Measurements from ENCODE around the gene PDZD8.

The PDZD8 gene

DNA sequence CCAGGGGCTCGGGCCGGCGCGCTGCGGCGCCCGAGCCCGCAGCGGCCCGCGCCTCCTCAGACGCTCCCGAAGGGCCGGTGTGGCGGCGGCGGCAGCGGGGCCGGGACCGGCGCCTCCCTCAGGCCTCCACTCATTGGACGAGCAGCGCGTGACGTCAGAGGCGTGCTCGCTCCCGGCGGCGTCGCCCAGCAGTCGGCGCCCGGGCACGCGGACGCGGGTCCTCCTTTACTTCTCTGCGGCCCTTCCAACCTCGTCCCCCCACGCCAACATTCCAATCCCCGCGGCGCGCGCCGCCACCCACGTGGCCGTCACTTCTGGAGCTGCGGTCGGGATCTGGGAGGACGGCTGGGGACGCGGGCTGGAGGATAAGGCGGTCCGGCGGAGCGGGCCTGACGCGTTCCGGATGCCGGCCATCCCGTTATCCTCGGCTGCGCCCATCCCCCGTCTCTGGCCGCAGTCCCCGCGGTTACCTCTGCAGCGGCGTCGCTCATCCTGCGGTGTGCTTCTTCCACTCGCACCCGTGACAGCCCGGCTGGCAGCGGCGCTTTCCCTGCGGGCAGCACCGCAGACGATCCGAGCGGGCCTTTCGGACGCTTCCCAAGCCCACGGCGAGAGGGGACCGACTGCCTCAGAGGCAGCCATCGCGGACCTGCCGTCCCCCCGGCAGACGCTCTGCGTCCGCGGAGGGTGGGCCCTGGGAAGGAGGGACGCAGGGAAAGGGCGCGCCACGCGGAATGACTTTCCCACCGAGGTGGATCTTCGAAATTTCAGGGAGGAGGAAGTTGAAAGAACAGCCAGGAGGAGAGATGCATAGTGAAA lies at the start of gene PDZD8:
Gene PDZD8 (minus strand): TSS at position 81 of the 819 bp plus-strand sequence. CDS start 213 bp downstream, outside the sequence.
- DNase-seq: peak; percentile 93

- no peak for DNase-seq
Observed at GRCh38 chr10:117424171-117424570, 48.9 kb upstream of the PDZD8 start.

DNA sequence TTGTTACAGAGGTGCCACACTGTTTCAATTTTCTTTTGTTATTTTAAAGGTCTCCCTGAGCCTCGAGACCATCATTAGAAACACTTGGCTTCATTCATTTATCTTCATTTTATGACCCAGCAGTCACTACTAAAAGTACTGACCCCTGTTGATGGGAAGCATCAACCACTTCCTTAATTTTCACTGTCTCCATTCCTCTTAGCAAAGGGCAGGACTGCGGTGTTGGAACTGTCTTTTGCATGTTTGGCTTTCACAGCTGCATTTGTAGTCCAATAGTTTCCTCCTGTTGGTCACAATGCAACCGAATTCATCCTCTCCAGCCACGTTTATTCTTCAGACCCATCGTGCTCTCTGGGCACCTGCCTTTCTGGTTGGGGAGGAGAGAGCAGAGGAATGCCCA lies 46.7 kb upstream of the PDZD8 start:
- DNase-seq: no peak

DNA sequence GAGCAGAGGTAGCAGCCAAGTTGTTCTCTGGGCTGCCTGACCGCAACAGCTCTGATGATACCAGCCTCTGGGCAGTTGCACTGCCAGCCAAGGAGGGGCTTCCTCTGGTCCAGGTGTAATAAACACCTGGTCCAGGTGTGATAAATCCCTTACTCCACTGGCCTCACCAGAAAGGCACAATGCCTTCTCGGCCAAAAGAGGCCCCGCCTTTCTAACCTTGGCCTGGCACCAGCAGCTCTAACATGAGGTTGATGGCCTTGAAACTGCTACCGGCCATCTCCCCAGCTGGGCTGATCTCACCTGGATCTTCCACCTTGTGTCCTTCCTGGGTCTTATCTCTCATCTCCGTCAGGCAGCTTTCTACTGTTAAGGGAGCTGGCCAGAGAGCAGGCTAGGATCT lies 45.5 kb upstream of the PDZD8 start:
- no peak for DNase-seq

DNA sequence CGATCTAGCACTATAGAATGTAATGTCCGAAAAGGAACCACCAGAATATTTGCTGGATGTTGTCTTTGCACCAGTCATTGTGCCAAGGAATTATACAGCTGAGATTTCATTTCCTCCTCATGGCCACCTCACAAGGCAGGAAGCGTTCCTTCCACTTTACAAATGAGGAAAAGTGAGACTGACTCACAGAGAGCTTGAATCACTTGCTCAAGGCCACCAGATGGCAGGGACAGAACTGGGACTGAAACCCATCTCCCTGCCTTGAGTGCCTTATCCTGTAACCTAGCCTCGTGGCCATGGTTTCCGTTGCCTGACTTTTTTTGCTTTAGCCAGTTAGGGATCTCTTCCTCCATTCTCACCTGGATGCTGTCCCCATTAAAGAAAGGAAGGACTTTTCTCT lies 44.7 kb upstream of the PDZD8 start:
- DNase-seq: no peak

DNA sequence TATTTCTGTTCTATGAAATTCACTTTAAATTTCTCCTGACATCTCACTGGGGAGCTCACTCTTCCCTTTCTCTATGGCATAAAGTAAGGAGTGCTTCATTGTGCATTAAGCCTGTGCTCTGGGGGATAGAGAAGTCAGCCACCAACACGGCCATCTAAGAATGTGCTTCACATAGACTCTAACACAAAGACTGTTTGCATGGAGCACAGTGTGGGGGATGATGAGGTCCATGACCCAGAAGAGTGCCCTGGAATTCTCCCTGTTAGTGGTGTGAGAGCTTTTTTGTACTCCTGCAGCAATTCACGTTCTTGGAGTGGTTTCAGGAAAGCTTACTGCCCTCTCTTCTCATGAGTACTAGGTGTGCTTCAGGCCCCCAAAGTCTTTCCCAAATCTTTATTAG lies 43.9 kb upstream of the PDZD8 start:
- no peak for DNase-seq

DNA sequence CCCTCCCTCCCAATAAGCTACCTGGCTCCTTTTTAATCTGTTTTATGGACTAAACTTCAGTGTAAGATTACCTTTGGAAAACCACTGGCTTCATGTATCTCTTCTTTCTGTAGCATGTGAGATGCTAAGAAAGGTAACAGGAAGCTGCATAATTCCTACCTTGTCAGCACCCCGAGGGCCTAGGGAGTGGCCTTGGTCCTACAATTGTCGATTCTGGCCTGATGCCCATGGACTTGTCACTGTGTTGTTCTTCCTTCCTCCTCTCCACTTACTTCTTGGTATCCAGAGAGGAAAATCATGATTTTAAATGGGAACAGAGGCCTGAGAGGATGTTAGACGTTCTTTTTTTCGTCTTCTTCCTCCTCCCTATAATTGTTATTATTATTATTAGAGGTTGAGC lies 42.9 kb upstream of the PDZD8 start:
- no peak for DNase-seq

- DNase-seq: no peak
Observed at GRCh38 chr10:117417196-117417595, 42.0 kb upstream of the PDZD8 start.

DNA sequence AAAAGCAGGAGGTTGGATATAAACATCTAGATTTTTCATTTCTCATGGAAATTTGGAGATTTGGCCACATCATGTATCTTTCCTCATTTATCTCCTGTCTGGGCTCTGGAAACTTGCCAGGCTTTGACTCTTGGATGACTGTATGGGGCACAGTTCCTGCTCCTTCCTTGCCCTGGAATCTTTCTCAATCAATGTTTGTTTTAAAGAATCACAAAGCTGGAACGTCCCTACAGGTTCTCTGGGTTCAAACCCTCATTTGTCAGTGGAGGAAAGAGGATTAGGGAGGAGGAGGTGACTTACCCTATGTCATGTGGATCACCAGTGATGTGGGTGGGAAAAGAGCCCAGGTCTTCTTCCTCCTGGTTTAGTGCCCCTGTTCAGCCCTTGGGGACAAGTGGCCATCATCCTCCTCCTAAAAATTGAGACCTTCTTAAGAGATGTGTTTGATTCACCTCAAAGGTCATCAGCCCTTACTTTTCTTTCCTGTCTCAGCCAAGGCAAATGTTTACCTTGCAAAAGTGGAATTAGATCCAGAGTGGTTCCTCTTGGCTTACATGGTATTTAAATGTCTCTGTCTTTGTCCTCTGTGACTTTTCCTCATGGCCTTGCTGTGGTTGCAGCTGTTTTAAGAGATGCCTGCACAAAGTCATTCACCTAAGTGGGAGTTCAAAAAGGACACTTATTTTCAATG lies 38.8 kb upstream of the PDZD8 start:
- DNase-seq: no peak

DNA sequence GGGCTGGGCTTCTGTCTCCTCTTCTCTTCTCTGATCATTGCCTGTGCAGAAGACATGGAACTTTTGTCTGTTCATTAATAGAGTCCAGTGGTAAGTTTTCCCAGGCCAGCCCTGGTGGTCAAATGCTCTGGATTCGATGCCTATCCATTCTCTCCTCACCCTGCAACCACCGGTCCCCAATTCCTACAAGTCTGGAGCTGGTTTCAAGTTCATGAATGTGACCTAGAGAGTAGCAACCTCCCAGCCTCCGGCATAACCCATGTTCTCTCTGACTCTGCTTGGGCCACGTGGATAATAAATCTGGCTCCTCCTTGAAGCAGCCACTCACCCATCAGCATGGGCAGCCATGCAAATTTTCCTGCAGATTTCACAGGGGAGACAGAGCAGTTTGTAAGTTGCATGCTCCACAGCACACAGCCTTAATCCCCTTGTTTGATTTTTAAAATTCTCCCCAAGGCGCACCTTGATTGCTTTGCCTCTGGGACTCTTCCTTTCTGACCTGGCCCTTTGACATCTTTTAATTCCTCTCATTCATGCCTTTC lies 37.3 kb upstream of the PDZD8 start:
- no peak for DNase-seq

DNA sequence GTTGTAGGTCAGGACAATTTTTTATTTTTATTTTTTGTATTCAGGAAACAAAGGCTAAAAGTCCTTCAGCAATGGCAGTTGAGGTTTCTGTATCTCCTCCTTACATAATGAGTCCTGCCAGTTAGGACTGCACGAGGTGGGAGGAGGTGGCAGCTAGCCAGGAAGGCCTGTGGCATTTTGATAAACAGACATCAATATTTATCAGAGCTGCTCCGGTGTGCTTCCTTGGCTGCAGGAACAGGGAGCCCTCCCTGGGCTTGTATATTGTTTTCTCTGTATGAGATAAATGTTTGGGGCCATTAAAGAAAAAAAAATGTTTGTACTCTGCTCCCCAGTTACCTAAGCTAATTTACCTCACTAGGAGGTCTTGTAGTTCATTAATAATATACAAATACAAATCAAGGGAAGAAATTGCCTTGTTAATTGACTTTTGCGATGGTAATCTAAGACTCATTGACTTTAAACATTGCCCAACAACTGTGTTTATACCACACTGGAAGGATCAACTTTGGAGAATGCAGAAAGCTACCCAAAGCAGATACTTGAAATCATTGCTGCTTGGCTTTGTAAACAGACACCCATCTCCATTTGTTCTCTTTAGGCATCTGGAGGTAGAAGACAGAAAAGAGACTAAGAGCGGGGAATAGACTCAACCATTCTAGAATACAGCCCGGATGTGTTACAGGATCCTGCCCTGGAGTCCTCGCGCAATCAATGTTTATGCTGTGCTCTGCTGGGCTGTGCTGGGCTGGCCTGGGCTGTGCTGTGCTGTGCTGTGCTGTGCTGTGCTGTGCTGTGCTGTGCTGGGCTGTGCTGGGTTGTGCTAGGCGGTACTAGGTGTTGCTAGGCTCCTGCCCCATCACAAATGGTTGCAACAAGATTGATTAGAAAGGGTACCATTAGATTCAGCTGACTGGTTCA lies 36.5 kb upstream of the PDZD8 start:
- no peak for DNase-seq

GRCh38 chr10:117410557-117410956 lies 35.3 kb upstream of the PDZD8 start:
- no peak for DNase-seq

DNA sequence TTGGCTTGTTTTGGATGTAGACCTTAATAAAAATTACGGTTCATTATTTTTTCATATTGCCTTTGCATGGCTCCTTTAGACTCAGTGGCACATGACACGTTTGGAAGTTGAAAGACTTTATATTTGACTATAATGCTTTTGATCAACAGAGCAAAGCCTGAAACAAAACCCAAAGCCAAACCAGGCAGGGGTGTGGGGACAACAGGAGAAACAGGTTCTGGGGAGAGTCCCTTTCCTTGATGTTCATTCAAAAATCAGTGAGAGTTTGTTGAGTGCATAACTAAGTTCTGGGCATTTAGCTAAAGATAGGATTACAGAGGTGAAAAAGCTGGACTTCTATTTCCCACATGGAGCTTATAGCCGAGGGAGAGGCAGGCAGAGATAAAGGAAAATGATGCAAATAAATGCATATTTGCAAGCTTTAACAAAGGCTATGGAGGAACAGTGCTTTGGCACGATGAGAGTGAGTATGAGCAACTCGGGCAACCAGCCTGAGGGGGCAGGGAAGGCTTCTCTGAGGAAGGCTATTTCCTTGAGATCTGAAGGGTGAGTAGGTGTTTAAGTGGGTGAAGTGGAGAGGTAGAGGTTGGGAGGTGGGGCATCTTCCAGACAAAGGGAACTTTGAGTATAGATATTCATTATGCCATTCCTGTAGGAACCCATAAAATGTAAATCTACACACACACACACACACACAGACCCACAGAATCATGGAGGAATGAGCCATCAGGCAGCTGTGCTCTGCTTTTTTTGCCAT lies 34.5 kb upstream of the PDZD8 start:
- no peak for DNase-seq

- DNase-seq: no peak
Observed at GRCh38 chr10:117408436-117409384, 33.5 kb upstream of the PDZD8 start.

DNA sequence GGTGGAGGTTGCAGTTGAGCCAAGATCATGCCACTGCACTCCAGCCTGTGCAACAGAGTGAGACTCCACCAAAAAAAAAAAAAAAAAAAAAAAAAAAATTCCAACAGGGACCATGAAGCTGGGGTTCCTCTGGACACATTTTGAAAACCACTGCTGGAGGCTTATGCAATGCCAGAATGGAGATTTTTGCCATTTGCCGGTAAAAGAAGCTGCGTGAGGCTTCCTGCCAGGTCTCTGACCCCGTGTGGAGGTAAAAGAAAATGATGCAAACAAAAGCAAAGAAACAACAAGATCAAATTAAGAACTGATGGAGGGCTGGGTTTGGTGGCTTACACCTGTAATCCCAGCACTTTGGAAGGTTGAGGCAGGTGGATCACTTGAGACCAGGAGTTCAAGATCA lies 30.5 kb upstream of the PDZD8 start:
- DNase-seq: no peak

GRCh38 chr10:117400329-117400728 lies 25.1 kb upstream of the PDZD8 start:
- no peak for DNase-seq

GRCh38 chr10:117399341-117400196 lies 24.3 kb upstream of the PDZD8 start:
- DNase-seq: no peak

- no peak for DNase-seq
Observed at GRCh38 chr10:117398029-117398428, 22.8 kb upstream of the PDZD8 start.

DNA sequence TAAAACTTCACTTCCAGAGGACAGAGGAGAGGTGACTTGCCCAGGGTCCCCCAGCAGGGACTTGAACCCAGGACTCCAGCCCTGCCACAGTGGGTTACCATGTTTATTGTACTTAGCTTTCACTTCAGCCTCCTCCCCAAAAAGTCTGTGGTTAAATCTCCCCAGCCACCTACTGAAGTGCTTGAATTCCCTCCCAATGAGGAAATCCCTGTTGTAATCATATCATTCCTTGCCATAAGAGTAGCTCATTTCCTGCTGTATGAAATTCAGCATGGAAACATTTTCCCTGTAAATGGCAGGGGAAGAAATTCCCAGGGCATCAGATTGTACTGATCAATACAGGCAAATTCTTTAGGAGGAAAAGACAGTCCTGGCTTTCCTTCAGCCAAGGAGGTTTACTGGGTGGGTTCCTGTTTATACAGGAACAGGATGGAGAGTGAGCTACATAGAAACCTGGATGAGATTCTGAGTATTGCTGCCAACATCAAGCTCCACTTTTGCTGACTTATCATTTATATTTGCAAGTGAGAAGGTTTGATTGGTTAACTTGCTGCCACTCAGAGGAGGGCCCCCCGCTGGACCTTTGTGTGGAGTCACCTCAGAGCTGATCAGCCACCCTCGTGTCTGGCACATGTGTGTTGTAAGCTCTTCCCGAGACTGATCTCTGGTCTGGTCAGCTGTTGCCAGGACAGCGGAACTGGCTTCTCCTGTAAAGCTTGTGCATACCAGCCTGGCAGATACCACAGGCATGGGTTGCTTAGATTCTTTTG lies 16.4 kb upstream of the PDZD8 start:
- DNase-seq: no peak
